K562 (cell line): ENCODE data around the gene SEMA3C. TPM values are rescaled to one million over a fixed set of nuclear protein-coding genes. Genes with fewer than 3 reads are reported as not detected.

Experiments
- ATAC-seq: fragments of 200-7000 bp; cut with Tn5 transposase; 3 replicates; pipeline ENCODE4 v1.9.1; 2020; ENCODE audit warnings: moderate library complexity
- BruUV-seq: library from RNA; stranded (reverse); fragments of 400-500 nt; replicated peaks from 2 replicates; lab custom pipeline; 2021; lab: Mats Ljungman, UMichigan
- CTCF ChIA-PET: fragments of 300-600 bp; formaldehyde crosslinking; extraction: SDS; loops from one replicate; lab custom pipeline; 2021; ENCODE audit warnings: low intra/inter-chr PET ratio; lab: Yijun Ruan, JAX
- POLR2A ChIA-PET: fragments of 300-600, 350-650 bp; sonication (Branson Sonifier 250); formaldehyde crosslinking; extraction: SDS; loops from one replicate; lab custom pipeline; 2021; ENCODE audit warnings: antibody characterized with exemption, inconsistent platforms; lab: Yijun Ruan, JAX
- DNase-seq, 4 experiments: peaks; one replicate each; pipeline versions ENCODE4 v3.0.0 to v3.0.0-alpha.2; 2011 to 2018; ENCODE audit warnings: low spot score in 3 of 4, mixed read lengths in 3 of 4; ENCODE audit errors: extremely low read depth in 1 of 4
- FAIRE-seq: peaks from 2 replicates; lab custom pipeline; 2011; peaks lifted over from hg19 to GRCh38; lab: Jason Lieb, UNC
- H2AFZ ChIP-seq: 2 replicates; pipeline ENCODE4 v1.6.0; 2011; ENCODE audit warnings: low read depth, low read length, control low read depth, inconsistent platforms
- H3K27ac ChIP-seq: fragments of 200-600 bp; 3 replicates; pipeline ENCODE4 v1.8.0; 2011; ENCODE audit warnings: low read depth, mild to moderate bottlenecking, control low read depth, inconsistent platforms, low read length, moderate library complexity, mixed read lengths; ENCODE audit errors: extremely low read depth
- H3K27me3 ChIP-seq, 2 experiments: fragments of 300-600 bp in 1 of 2; 2 replicates in 1 of 2; 3 replicates in 1 of 2; pipeline versions ENCODE4 v1.6.0 to v1.8.0; 2011; ENCODE audit warnings: inconsistent platforms in 2 of 2, low read length in 2 of 2, mild to moderate bottlenecking in 1 of 2, mixed read lengths in 1 of 2, moderate library complexity in 1 of 2; ENCODE audit not compliant: control insufficient read depth in 2 of 2, insufficient read depth in 2 of 2
- H3K36me3 ChIP-seq: fragments of 300-600 bp; 3 replicates; pipeline ENCODE4 v1.8.0; 2011; ENCODE audit warnings: mild to moderate bottlenecking, low read length, inconsistent platforms; ENCODE audit not compliant: control insufficient read depth, insufficient read depth
- H3K4me1 ChIP-seq, 2 experiments: fragments of 200-600 bp in 1 of 2; replicated peaks in 1 of 2; 2 replicates in 1 of 2; 3 replicates in 1 of 2; pipeline versions ENCODE4 v1.5.1 to v1.8.0; 2011; ENCODE audit warnings: inconsistent platforms in 2 of 2, low read length in 2 of 2, mild to moderate bottlenecking in 1 of 2, mixed read lengths in 1 of 2, moderate library complexity in 1 of 2; ENCODE audit not compliant: control insufficient read depth in 2 of 2, insufficient read depth in 2 of 2
- H3K4me2 ChIP-seq: 2 replicates; pipeline ENCODE4 v1.6.1; 2011; ENCODE audit warnings: low read length, control low read depth, inconsistent platforms, mixed read lengths; ENCODE audit not compliant: insufficient read depth
- H3K4me3 ChIP-seq: fragments of 200-600 bp; sonication (generic), shearing (Covaris generic); 2 replicates; pipeline ENCODE4 v1.5.1; 2016; ENCODE audit warnings: control low read depth, inconsistent platforms
- H3K79me2 ChIP-seq: fragments of 200-600 bp; 3 replicates; pipeline ENCODE4 v1.8.0; 2011; ENCODE audit warnings: low read length, inconsistent platforms; ENCODE audit not compliant: control insufficient read depth, insufficient read depth
- H3K9ac ChIP-seq, 2 experiments: 2 replicates each; pipeline versions ENCODE4 v1.6.0 to v1.6.1; 2011; ENCODE audit warnings: low read depth in 2 of 2, low read length in 2 of 2, control low read depth in 1 of 2, inconsistent platforms in 1 of 2, mild to moderate bottlenecking in 1 of 2, mixed read lengths in 1 of 2; ENCODE audit not compliant: insufficient read depth in 1 of 2
- H3K9me1 ChIP-seq: one replicate; pipeline ENCODE4 v1.6.0; 2011; ENCODE audit warnings: inconsistent platforms, mild to moderate bottlenecking, low read length, moderate library complexity; ENCODE audit not compliant: control insufficient read depth, insufficient read depth
- H3K9me3 ChIP-seq: replicated peaks from 2 replicates; pipeline ENCODE4 v1.5.1; 2011; ENCODE audit warnings: low read depth, low read length, inconsistent platforms; ENCODE audit not compliant: control insufficient read depth, insufficient read depth
- H4K20me1 ChIP-seq: replicated peaks from 2 replicates; pipeline ENCODE4 v1.6.1; 2011; ENCODE audit warnings: low read length, inconsistent platforms, mixed read lengths; ENCODE audit not compliant: control insufficient read depth, insufficient read depth
- CXXC5 ChIP-seq: fragments of 250-450 bp; sonication (Bioruptor Pico); IDR thresholded peaks from 2 replicates; pipeline ENCODE4 v1.8.0; 2022; ENCODE audit warnings: inconsistent platforms, mild to moderate bottlenecking, moderate library complexity
- HMG20A ChIP-seq: fragments of 450-650 bp; formaldehyde crosslinking; conservative IDR thresholded peaks from 2 replicates; pipeline ENCODE4 v1.4.0; 2020; ENCODE audit warnings: mild to moderate bottlenecking, mixed read lengths
- ILF3 ChIP-seq: fragments of 450-650 bp; IDR thresholded peaks from 2 replicates; pipeline ENCODE4 v1.6.1; 2018; ENCODE audit warnings: antibody characterized with exemption, mild to moderate bottlenecking, moderate library complexity, borderline replicate concordance
- MEIS2 ChIP-seq: fragments of 450-650 bp; IDR thresholded peaks from 2 replicates; pipeline ENCODE4 v1.6.1; 2014; ENCODE audit warnings: mild to moderate bottlenecking; ENCODE audit not compliant: partially characterized antibody
- RAD21 ChIP-seq, 2 experiments: fragments of 250-450 bp in 1 of 2; fragments of 450-650 bp in 1 of 2; sonication (Bioruptor Pico) in 1 of 2; formaldehyde crosslinking in 1 of 2; IDR thresholded peaks in 1 of 2; conservative IDR thresholded peaks in 1 of 2; 2 replicates each; pipeline versions ENCODE4 v1.4.0 to v1.8.0; 2020 to 2022; ENCODE audit warnings: mild to moderate bottlenecking in 2 of 2, moderate library complexity in 1 of 2
- SAP30 ChIP-seq: fragments of 200-600 bp; sonication (generic); IDR thresholded peaks from 2 replicates; pipeline ENCODE4 v1.6.1; 2012; ENCODE audit warnings: borderline replicate concordance, low read depth, mild to moderate bottlenecking, moderate library complexity, low read length, control low read depth, inconsistent platforms; ENCODE audit not compliant: insufficient read depth, poor library complexity, severe bottlenecking
- TRIM28 ChIP-seq: fragments of 450-650 bp; IDR thresholded peaks from 2 replicates; pipeline ENCODE4 v1.6.1; 2017
- ZBTB2 ChIP-seq: fragments of 450-650 bp; IDR thresholded peaks from 2 replicates; pipeline ENCODE4 v1.6.1; 2016; ENCODE audit warnings: antibody characterized with exemption
- ZBTB43 ChIP-seq: sonication (generic); formaldehyde crosslinking; IDR thresholded peaks from 2 replicates; pipeline ENCODE4 v1.8.0; 2023; ENCODE audit warnings: mild to moderate bottlenecking, missing genetic modification reagents
- ZNF507 ChIP-seq: conservative IDR thresholded peaks from 2 replicates; pipeline ENCODE4 v1.6.1; 2017; ENCODE audit warnings: missing genetic modification characterization, missing compliant biosample characterization
- WGBS: fragments of 100-300 bp; shearing (Covaris generic); methylation state at CpG from one replicate; pipeline ENCODE4 v1.1.6; 2016; ENCODE audit warnings: low coverage, mixed read lengths; ENCODE audit not compliant: insufficient coverage; ENCODE audit errors: missing lambda C conversion rate; 5-methylcytosine and 5-hydroxymethylcytosine counted together
- in situ Hi-C: fragments of 300-500 bp; cut with MboI; formaldehyde crosslinking; loops from 4 replicates; pipeline ENCODE4 v1.15.0; 2018; ENCODE audit warnings: inconsistent platforms, mixed read lengths
- intact Hi-C: fragments of 100-400 bp; cut with micrococcal nuclease; formaldehyde crosslinking; loops from 2 replicates; pipeline ENCODE4 v1.14.2; 2022
- polyA plus RNA-seq, 8 experiments: library from polyadenylated mRNA; depleted of rRNA in 4 of 8; stranded (reverse) in 5 of 8; unstranded in 3 of 8; fragments of >200 nt; fragmentation: Nextera tagmentation in 2 of 8; fragmentation: Illumina TruSeq in 1 of 8; extraction: Ambion mirVana in 2 of 8; extraction: Trizol in 1 of 8; gene quantifications; 2 replicates each; pipeline versions ENCODE4 v1.2.1 to v1.2.3, GENCODE V29; 2011 to 2014; ENCODE audit warnings: inconsistent platforms in 1 of 8, missing spikeins in 1 of 8
- total RNA-seq, 7 experiments: library from RNA; depleted of rRNA in 6 of 7; stranded (reverse); fragments of >200 nt in 6 of 7; fragmentation: Illumina TruSeq in 2 of 7; extraction: Trizol in 2 of 7; gene quantifications; 2 replicates each; pipeline versions ENCODE4 v1.2.1 to v1.2.3, GENCODE V29; 2011 to 2021; ENCODE audit warnings: low replicate concordance in 1 of 7
- TF ChIP-seq, protein P1 (sequence below): sonication (generic); formaldehyde crosslinking; IDR thresholded peaks from 2 replicates; pipeline ENCODE4 v1.9.0; 2022; ENCODE audit warnings: mild to moderate bottlenecking, missing genetic modification reagents

SEMA3C gene
- total and polyA plus RNA-seq, 9 of the 15 experiments (the other 6 are each of a cell fraction or from before 2014, with no cell fraction given) = 0.04 to 0.36 (median 0.12) TPM; not detected in 3

- H3K4me1 ChIP-seq = no peaks in the 10 kb centered on the region
- no TSS peak for BruUV-seq
- in situ Hi-C loops = no loop called here
- no peak overlapping the region for H3K27ac ChIP-seq
- no peaks in the 10 kb centered on the region; the same call in 1 of the 2 replicates for H3K9me3 ChIP-seq
- DNase-seq (no peak), FAIRE-seq (no peak), ATAC-seq (no peak)
- H3K36me3 ChIP-seq = no peaks in the 10 kb centered on the region
- H3K4me3 ChIP-seq = no peak overlapping the region
- no peak overlapping the region for H2AFZ ChIP-seq
- TF ChIP-seq CXXC5 (CRISPR knock-in tag) = no peak
- no peak for TF ChIP-seq ILF3
- TF ChIP-seq SAP30 = no peak
- TF ChIP-seq, protein P1, sequence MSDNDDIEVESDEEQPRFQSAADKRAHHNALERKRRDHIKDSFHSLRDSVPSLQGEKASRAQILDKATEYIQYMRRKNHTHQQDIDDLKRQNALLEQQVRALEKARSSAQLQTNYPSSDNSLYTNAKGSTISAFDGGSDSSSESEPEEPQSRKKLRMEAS (CRISPR knock-in tag) = no peak
- TF ChIP-seq TRIM28 = no peak
- no peak for TF ChIP-seq ZNF507 (tag)
- no peak for TF ChIP-seq ZBTB43 (CRISPR knock-in tag)
- TF ChIP-seq RAD21 (CRISPR knock-in tag; conservative IDR thresholded peaks at IDR 0.05 in 1 of 2, IDR thresholded peaks at IDR 0.05 in 1 of 2) = no peak
- TF ChIP-seq MEIS2 = no peak
- TF ChIP-seq HMG20A (CRISPR knock-in tag) = no peak
- no peak for TF ChIP-seq ZBTB2
- no peaks in the 10 kb centered on the region for H3K9me1 ChIP-seq
- no peaks in the 10 kb centered on the region for H3K27me3 ChIP-seq
- 27% methylated on average over 2 of the region's 2 CpGs for WGBS
- CTCF ChIA-PET = no interaction called here
- H3K4me2 ChIP-seq = no peak overlapping the region
- intact Hi-C loops = no loop called here
- no peaks in the 10 kb centered on the region for H4K20me1 ChIP-seq
- H3K9ac ChIP-seq = no peak overlapping the region
- POLR2A ChIA-PET = no interaction called here
- no peaks in the 10 kb centered on the region for H3K79me2 ChIP-seq
These were observed 41.5 kb upstream of the SEMA3C start for GRCh38 chr7:80960244-80960795.
